ENCODE results near the gene CPNE8.
"Not testable (repeated sequence)": the region's sequence is repeated elsewhere in the genome, so short reads cannot be mapped to it uniquely, and the experiment has no call there.

The CPNE8 gene

GRCh38 chr12:38744041-38744440, 161.3 kb downstream of the CPNE8 start:
- in situ Hi-C loops (cut with HindIII; ENCODE audit: low sequenced_read_pairs), result no loop called here

- in situ Hi-C loops (cut with HindIII; ENCODE audit: low sequenced_read_pairs), result not testable (repeated sequence)
These were observed 162.9 kb downstream of the CPNE8 start for GRCh38 chr12:38742496-38742895.

GRCh38 chr12:38736821-38737220, 168.6 kb downstream of the CPNE8 start:
- in situ Hi-C loops (cut with HindIII; ENCODE audit: low sequenced_read_pairs), result no loop called here

- in situ Hi-C loops (cut with HindIII; ENCODE audit: low sequenced_read_pairs), result no loop called here
These were observed 172.6 kb downstream of the CPNE8 start for GRCh38 chr12:38732761-38733160.

- in situ Hi-C loops (cut with HindIII; ENCODE audit: low sequenced_read_pairs), result no loop called here
These were observed 176.5 kb downstream of the CPNE8 start for GRCh38 chr12:38728894-38729293.

GRCh38 chr12:38721611-38722252, 183.7 kb downstream of the CPNE8 start:
- in situ Hi-C loops (cut with HindIII; ENCODE audit: low sequenced_read_pairs), result no loop called here

GRCh38 chr12:38720661-38721060, 184.7 kb downstream of the CPNE8 start:
- in situ Hi-C loops (cut with HindIII; ENCODE audit: low sequenced_read_pairs), result no loop called here

GRCh38 chr12:38713294-38713693, 192.1 kb downstream of the CPNE8 start:
- in situ Hi-C loops (cut with HindIII; ENCODE audit: low sequenced_read_pairs), result no loop called here

GRCh38 chr12:38711054-38711453, 194.3 kb downstream of the CPNE8 start:
- in situ Hi-C loops (cut with HindIII; ENCODE audit: low sequenced_read_pairs), result no loop called here

- in situ Hi-C loops (cut with HindIII; ENCODE audit: low sequenced_read_pairs), result no loop called here
These were observed 196.9 kb downstream of the CPNE8 start for GRCh38 chr12:38708466-38708865.

GRCh38 chr12:38707648-38708047, 197.7 kb downstream of the CPNE8 start:
- in situ Hi-C loops (cut with HindIII; ENCODE audit: low sequenced_read_pairs), result no loop called here

- in situ Hi-C loops (cut with HindIII; ENCODE audit: low sequenced_read_pairs), result no loop called here
These were observed 208.1 kb downstream of the CPNE8 start for GRCh38 chr12:38697289-38697688.

- in situ Hi-C loops (cut with HindIII; ENCODE audit: low sequenced_read_pairs), result no loop called here
These were observed 210.3 kb downstream of the CPNE8 start for GRCh38 chr12:38695057-38695456.

GRCh38 chr12:38691164-38691563, 214.2 kb downstream of the CPNE8 start:
- in situ Hi-C loops (cut with HindIII; ENCODE audit: low sequenced_read_pairs), result no loop called here

GRCh38 chr12:38690646-38691045, 214.7 kb downstream of the CPNE8 start:
- in situ Hi-C loops (cut with HindIII; ENCODE audit: low sequenced_read_pairs), result no loop called here

GRCh38 chr12:38689704-38690103, 215.7 kb downstream of the CPNE8 start:
- in situ Hi-C loops (cut with HindIII; ENCODE audit: low sequenced_read_pairs), result no loop called here

GRCh38 chr12:38689195-38689594, 216.2 kb downstream of the CPNE8 start:
- in situ Hi-C loops (cut with HindIII; ENCODE audit: low sequenced_read_pairs), result no loop called here

- in situ Hi-C loops (cut with HindIII; ENCODE audit: low sequenced_read_pairs), result no loop called here
These were observed 222.9 kb downstream of the CPNE8 start for GRCh38 chr12:38682521-38682920.

- in situ Hi-C loops (cut with HindIII; ENCODE audit: low sequenced_read_pairs), result no loop called here
These were observed 235.9 kb downstream of the CPNE8 start for GRCh38 chr12:38669530-38669929.

GRCh38 chr12:38669081-38669480, 236.3 kb downstream of the CPNE8 start:
- in situ Hi-C loops (cut with HindIII; ENCODE audit: low sequenced_read_pairs), result no loop called here

GRCh38 chr12:38666425-38666824, 239.0 kb downstream of the CPNE8 start:
- in situ Hi-C loops (cut with HindIII; ENCODE audit: low sequenced_read_pairs), result no loop called here

- in situ Hi-C loops (cut with HindIII; ENCODE audit: low sequenced_read_pairs), result no loop called here
These were observed 240.6 kb downstream of the CPNE8 start for GRCh38 chr12:38664661-38665269.

GRCh38 chr12:38662829-38663228, 242.6 kb downstream of the CPNE8 start:
- in situ Hi-C loops (cut with HindIII; ENCODE audit: low sequenced_read_pairs), result no loop called here

All from DLD1 (cell line).